BJ (cell line): ENCODE data around the gene UNC5A. TPM values are rescaled to one million over a fixed set of nuclear protein-coding genes. Genes with fewer than 3 reads are reported as not detected.

Experiments used
- CTCF ChIA-PET: fragments of 350-600 bp; formaldehyde crosslinking; extraction: SDS; loops from one replicate; lab custom pipeline; 2021; ENCODE audit warnings: antibody characterized with exemption, inconsistent platforms; lab: Yijun Ruan, JAX
- POLR2A ChIA-PET: fragments of 300-600 bp; sonication (Branson Sonifier 250); formaldehyde crosslinking; extraction: SDS; loops from one replicate; lab custom pipeline; 2021; ENCODE audit warnings: antibody characterized with exemption; lab: Charles Lee
- DNase-seq: peaks from one replicate; pipeline ENCODE4 v3.0.0-alpha.2; 2011; ENCODE audit warnings: low read depth
- H3K27me3 ChIP-seq: 2 replicates; pipeline ENCODE4 v1.6.0; 2011; ENCODE audit warnings: low read length; ENCODE audit not compliant: control insufficient read depth, insufficient read depth
- H3K36me3 ChIP-seq: 2 replicates; pipeline ENCODE4 v1.5.1; 2011; ENCODE audit warnings: low read length; ENCODE audit not compliant: control insufficient read depth, insufficient read depth
- H3K4me3 ChIP-seq: 2 replicates; pipeline ENCODE4 v1.5.1; 2011; ENCODE audit warnings: low read depth, mild to moderate bottlenecking, control low read depth, low read length
- polyA plus RNA-seq: library from polyadenylated mRNA; depleted of rRNA; stranded (reverse); fragments of >200 nt; gene quantifications from 2 replicates; pipeline ENCODE4 v1.2.3, GENCODE V29; 2011
- TF ChIP-seq, protein P1 (sequence below): IDR thresholded peaks from 2 replicates; pipeline ENCODE4 v1.5.1; 2011; ENCODE audit warnings: low read depth, mild to moderate bottlenecking, control low read depth, inconsistent platforms, low read length, moderate library complexity; ENCODE audit not compliant: insufficient read depth

The UNC5A gene
- polyA plus RNA-seq, 1 experiment, result not detected

DNA sequence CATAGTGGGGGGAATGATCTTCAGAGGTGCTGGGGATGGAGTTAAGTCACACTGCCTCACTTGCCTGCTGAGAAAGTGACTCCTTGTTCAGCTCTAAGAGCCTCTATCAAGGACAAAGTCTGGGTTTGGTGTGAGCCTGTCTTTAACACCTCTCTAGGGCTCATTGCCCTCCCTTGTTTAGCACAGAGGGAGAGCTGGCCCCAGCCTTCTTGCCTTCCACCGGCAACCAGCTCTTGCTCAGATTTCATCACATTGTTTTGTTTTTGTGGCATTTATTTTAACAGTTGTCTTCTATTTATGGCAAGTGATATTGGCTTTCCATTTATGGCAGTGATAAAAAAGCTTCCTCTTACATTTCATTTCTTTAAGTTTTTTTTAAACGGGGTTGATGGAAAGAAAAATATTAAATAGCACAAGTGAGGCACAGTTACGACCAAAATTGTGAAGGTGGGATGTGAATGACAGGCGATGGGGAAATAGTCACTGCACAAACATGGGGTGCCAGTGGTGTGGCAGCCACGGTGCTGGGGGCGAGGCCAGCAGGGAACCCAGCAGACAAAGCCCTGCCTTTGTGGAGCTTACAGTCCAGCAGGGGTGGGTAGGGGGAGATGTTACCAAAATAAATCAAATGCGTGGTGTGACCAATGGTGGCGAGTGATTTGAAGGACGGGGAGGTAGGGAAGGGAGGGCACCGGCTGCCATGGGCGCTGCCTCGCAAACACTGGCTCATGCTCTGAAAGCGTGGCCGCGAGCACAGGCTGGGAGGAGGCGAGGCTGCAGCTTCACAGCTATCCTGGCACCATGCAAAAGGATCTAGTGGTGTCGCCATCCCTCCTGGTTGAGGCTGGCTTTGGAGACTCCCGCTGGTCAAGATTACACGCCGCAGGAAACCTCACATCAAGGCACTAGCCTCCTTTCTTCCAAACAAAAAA, 21.2 kb upstream of the UNC5A start:
- DNase-seq, result no peak
- CTCF ChIA-PET, result no interaction called here
- Histone ChIP-seq H3K27me3 (peaks cover 17% of the 10 kb centered on the region), H3K4me3 (no peak overlapping the region), H3K36me3 (no peaks in the 10 kb centered on the region)
- TF ChIP-seq, protein P1, sequence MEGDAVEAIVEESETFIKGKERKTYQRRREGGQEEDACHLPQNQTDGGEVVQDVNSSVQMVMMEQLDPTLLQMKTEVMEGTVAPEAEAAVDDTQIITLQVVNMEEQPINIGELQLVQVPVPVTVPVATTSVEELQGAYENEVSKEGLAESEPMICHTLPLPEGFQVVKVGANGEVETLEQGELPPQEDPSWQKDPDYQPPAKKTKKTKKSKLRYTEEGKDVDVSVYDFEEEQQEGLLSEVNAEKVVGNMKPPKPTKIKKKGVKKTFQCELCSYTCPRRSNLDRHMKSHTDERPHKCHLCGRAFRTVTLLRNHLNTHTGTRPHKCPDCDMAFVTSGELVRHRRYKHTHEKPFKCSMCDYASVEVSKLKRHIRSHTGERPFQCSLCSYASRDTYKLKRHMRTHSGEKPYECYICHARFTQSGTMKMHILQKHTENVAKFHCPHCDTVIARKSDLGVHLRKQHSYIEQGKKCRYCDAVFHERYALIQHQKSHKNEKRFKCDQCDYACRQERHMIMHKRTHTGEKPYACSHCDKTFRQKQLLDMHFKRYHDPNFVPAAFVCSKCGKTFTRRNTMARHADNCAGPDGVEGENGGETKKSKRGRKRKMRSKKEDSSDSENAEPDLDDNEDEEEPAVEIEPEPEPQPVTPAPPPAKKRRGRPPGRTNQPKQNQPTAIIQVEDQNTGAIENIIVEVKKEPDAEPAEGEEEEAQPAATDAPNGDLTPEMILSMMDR, result no peak
- POLR2A ChIA-PET, result no interaction called here

DNA sequence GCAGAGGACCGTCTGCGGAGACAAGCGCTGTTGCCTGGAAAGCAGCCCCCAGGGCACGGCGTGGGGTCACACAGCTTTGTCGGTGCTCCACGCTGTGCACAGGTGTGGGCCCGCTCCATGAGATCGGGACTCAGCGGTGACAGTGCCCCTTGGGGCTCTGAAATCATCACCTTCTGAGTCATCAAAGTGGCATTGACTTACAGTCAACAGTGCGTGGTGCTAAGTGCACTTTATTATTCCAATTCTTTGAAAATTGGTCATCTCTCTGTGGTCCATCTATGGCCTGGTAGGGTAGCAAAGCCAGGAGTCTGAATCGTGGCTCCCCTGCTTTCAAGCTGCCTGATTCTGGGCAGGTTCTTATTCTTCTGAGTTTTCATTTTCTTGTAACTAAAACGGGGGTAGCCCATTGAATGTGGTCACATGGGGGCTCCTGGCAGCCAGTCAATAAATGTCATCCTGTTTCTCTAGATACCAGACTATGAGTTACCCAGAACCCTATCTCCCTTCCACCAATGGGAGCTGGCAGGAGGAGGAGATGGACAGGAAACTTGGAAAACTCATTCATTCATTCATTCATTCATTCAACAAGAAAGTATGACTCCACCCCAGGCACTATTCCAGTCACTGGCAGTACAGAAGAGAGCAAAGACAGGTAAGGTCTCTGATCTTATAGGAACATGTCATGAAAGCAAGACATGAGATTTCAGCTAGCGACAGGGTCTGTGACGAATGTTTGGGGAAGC, 20.3 kb upstream of the UNC5A start:
- CTCF ChIA-PET, result no interaction called here
- POLR2A ChIA-PET, result no interaction called here
- DNase-seq, result no peak
- TF ChIP-seq, protein P1, result no peak
- H3K36me3 ChIP-seq, result no peaks in the 10 kb centered on the region
- H3K27me3 ChIP-seq, result peaks cover 19% of the 10 kb centered on the region
- H3K4me3 ChIP-seq, result no peak overlapping the region

DNA sequence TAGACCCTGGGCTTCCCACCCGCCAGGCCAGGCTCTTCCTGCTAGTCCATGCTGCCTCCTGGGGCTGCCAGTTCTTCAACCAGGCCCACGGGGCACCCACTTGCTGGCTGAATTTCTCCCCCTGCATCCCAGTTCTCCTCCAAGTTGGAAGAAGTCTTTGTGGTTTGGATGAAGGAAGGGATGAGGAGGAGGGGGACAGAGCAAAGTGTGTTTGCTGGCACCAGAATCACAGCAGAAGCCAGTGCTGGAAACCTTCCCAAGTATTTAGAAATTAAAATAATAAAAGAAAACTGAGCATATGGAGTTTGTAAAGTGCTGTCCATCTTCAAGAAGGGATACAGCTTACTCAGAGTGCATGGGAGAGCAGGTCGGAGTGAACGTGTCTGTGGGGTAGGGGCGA, 19.4 kb upstream of the UNC5A start:
- peaks cover 23% of the 10 kb centered on the region for H3K27me3 ChIP-seq
- no peaks in the 10 kb centered on the region for H3K36me3 ChIP-seq
- H3K4me3 ChIP-seq, result no peak overlapping the region
- ChIA-PET POLR2A (no interaction called here), CTCF (no interaction called here)
- TF ChIP-seq, protein P1, result no peak
- no peak for DNase-seq

DNA sequence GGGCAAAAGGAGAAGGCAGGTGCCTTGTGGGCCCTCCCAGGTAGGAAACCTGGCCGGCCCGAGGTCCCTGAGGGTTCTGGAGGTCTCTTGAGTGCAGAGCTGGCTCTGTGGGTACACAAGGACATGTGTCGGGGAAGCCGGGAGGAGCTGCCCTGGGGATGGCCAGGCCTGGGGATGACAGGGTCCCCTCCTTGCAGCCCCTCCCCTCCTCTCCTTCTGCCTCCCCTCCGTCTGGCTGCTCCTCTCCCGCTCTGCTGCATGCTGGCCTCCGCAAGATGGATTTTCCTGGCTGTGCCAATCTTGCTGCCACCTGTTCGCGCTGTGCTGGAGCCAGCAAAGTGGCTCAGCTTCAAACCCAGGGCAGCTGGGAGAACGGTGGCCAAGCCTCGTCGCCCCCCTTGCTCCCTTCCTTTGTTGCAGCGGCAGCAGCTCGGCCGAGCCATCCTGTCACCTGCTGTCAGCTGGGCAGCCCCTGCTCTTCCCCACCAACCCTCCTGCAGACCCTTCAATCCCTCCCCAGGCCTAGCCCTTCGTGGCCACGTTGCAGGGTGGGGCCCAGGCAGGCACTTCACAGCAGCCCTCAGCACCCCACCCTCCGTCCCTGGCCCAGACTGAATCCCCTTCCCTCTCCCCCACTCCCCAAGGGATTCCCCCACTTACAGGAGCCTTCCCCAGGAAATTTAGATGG, 17.6 kb upstream of the UNC5A start:
- Histone ChIP-seq H3K27me3 (peaks cover 32% of the 10 kb centered on the region), H3K36me3 (no peaks in the 10 kb centered on the region), H3K4me3 (no peak overlapping the region)
- DNase-seq, result no peak
- ChIA-PET POLR2A (no interaction called here), CTCF (no interaction called here)
- TF ChIP-seq, protein P1, result no peak

DNA sequence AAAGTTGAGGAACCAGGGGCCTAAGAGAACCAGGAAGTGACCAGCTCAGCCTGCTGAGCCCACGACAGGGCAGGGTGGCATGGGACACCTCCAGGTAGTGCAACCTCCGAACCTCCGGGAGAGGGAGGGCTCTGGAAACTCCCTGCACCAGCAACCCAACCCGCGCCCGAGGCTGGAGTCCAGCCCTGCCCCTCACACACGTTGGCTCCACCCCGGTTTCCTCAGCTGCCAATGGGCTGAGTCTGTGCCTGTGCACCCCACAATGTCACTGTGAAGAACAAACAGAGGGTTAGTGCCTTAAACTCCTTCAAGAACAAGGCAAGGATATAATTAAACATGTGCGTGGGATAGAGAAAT, 17.0 kb upstream of the UNC5A start:
- CTCF ChIA-PET, result no interaction called here

More for the DNA sequence above, 17.0 kb upstream of the UNC5A start:
- TF ChIP-seq, protein P1, result no peak
- no peak for DNase-seq
- POLR2A ChIA-PET, result no interaction called here
- Histone ChIP-seq H3K4me3 (no peak overlapping the region), H3K27me3 (peaks cover 30% of the 10 kb centered on the region), H3K36me3 (no peaks in the 10 kb centered on the region)
